Right lobe of liver (tissue), 4 donors: ENCODE results near the gene ARG2.
A peak's percentile ranks its signal among the peaks of the same experiment; 100 is the strongest.

ENCODE experiments used
- CTCF ChIP-seq, 4 donors: fragments of 200-600 bp in 3 of 4; fragments of 450-650 bp in 1 of 4; IDR thresholded peaks; one replicate each; pipeline versions ENCODE4 v1.5.1 to v1.8.0; 2016 to 2022; ENCODE audit warnings: antibody characterized with exemption in 4 of 4, mild to moderate bottlenecking in 2 of 4
- POLR2A ChIP-seq: fragments of 450-650 bp; IDR thresholded peaks from one replicate; pipeline ENCODE4 v1.6.1; 2017; ENCODE audit warnings: antibody characterized with exemption, mild to moderate bottlenecking
- donor health status: DM: no; HTN: no; CAD: no.
- donor health status: DM: no; HTN: no; CAD: no.
- donor health status: DM: no; HTN: yes; CAD: no.

- TF ChIP-seq CTCF (IDR thresholded peaks at IDR 0.05) = peak; percentile 58 to 70 (median 66)
- TF ChIP-seq POLR2A = no peak
These were observed 1.1 kb upstream of the ARG2 start for GRCh38 chr14:67618617-67619063.
